Dermis microvascular lymphatic vessel endothelial cell (primary cell): ENCODE measurements around the gene SOBP. TPM values are rescaled to one million over a fixed set of nuclear protein-coding genes. Genes with fewer than 3 reads are reported as not detected.

Source experiments
- DNase-seq, 2 donors: peaks; one replicate each; pipeline versions ENCODE4 v3.0.0 to v3.0.0-alpha.2; 2010; ENCODE audit warnings: low read depth in 2 of 2
- total RNA-seq: library from RNA; depleted of rRNA; stranded (reverse); fragments of >200 nt; gene quantifications from 2 replicates; pipeline ENCODE4 v1.2.1, GENCODE V29; 2014

SOBP gene
- total RNA-seq, 1 donor from 2014 or later = 0.26 TPM

GRCh38 chr6:107682721-107683120 is 192.8 kb downstream of the SOBP start:
- DNase-seq = no peak

DNA sequence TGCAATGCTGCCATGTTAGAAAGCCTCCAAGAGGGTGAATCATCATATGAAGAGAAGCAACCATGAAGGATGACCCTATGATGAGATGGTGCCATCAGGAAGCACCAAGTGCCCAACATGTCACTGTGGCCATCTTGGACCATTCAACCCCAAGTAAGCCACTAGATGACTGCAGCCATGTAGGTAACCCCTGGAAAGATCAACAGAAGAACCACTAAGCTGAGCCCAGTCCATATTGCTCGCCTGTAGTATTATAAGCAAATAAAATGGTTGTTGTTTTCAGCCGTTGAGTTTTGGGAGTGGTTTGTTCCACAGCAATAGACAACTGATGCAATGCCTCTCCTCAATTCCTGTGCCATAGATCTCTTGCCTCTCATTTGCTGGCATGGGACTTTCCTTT is 193.3 kb downstream of the SOBP start:
- no peak for DNase-seq

DNA sequence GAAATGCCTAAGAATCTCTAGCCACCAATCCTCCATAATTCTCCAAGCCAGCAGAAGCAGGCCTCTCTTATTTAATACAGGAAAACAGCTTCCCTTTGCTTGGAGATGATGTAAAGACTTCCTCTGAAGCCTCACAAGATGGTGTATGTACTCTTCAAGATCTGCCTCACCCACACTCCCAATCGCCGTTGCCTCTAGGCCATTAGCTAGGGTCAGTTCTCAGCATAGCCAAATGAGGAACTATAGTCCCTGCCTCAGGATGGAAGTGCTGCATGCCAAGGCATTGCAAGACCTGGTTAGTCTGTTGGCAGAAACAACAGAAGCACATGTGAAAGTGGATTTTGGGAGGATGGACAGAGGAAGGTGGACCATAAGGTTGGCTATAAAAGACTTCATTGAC is 195.1 kb downstream of the SOBP start:
- no peak for DNase-seq

DNA sequence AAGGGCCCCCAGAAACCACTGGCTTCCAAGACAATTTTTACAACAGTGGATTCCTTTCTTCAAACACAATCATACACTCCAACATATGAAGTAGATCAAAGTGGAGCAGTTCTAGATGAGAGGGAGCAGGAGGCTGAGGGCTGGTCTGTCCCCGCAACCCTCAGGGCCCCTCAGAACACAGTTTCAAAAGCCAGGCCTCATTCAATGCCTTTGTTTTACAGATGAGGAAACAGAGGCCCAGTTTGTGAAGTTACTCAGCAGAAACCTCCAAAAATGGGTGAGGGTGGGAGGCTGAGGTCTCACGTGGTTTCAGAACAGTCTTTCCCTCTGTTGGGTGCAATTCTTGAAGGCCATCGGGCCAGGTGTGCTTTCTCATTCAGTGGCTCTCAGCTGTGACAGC is 199.3 kb downstream of the SOBP start:
- no peak for DNase-seq

GRCh38 chr6:107689951-107690642 is 200.2 kb downstream of the SOBP start:
- no peak for DNase-seq

DNA sequence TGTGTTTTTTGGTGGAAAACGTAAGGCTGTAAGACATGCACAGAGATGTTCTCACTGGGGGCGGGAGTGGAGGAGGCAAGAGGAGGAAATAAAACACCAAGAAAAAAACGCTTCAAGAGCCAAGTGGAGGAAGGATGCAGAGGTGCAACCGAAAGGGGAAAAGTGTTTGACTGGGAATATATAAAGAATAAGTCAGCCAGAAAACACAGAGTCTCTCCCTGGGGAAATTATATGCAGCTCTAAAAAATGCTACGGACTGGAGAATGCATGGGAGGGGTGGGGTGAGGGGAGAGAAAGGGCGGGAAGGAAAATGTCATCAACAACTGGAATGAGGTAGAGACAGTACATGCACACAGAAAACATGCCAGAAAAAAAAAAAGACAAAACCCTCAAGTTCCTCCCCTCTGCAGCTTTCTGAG is 200.7 kb downstream of the SOBP start:
- DNase-seq = no peak

GRCh38 chr6:107691062-107691751 is 201.3 kb downstream of the SOBP start:
- no peak for DNase-seq

DNA sequence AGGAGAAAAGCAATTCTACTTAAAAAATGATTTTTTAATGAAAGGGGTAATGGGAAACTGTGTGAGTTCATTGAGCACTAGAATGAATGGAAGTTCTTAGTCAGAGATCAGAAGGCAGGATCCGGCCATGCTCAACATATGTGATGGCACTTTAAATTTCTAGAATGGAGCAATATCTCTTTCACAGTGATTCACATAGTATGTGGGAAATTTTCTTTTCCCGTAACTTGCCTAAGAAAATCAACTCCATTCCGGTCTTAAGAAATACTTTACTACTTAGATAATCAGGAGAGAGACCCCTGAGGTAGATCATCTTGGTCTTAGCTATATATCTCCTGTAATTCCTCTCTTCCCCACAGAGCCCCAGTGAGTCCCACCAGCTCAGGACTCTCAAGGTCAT is 202.4 kb downstream of the SOBP start:
- DNase-seq = no peak

DNA sequence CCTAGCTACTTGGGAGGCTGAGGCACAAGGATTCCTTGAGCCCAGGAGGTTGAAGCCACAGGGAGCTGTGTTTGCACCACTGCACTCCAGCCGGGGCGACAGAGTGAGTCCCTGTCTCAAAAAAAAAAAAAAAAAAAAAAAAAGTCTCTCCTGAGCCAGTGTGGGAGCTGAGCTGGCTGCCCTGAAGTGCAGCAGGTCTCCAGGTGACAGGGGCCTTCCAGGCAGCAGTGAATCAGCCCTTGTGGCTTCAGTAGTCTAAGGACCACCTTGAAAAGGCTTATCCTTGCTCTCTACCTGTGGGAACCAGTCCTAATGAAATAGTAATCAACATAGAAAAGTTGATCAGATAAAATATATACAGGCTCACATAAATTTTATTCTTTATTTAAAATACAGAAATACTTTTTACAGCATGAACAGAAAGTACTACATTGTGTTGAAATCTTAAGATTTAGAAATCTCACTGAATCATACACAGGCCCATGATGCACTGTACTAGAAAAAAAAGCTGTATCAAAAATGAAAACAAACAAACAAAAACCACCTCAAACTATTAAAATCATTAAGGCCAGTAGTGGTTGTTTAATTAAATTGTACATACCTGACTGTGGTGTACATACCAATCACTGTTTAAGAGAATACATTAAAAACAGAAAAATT is 205.3 kb downstream of the SOBP start:
- no peak for DNase-seq

GRCh38 chr6:107697682-107698081 is 207.8 kb downstream of the SOBP start:
- no peak for DNase-seq

GRCh38 chr6:107698146-107698545 is 208.2 kb downstream of the SOBP start:
- no peak for DNase-seq

- no peak for DNase-seq
These were observed 209.3 kb downstream of the SOBP start for GRCh38 chr6:107699254-107699653.

DNA sequence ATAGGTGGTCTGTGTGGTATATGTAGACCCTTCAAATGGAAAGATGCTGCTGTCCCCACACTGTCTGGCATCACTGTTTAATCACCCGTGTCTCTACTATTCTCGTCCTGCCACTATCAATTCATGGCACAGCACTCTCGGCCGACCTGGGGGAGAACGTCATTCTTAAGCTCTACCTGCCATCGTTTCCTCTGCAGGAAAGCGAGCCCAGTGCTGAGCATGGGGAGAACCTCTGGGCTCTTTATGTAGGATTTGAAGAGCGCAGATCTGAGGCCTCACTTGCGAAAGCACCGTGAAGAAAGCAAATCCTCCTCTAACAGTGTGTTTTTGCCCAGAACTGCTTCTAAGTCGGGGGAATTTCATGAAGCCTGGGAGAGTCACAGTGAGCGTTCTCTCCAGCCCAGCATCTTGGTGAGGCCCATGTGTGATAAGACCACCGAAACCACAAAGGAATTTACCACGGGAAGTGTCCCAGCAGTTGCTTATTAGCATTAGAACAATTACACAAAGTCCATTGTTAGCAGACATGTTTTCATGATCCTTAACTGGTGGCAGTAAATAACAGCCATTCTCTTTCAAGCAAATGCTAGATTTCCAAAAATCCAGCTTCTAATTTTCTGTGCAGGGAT is 209.9 kb downstream of the SOBP start:
- no peak for DNase-seq

- no peak for DNase-seq
These were observed 213.7 kb downstream of the SOBP start for GRCh38 chr6:107703606-107704005.

DNA sequence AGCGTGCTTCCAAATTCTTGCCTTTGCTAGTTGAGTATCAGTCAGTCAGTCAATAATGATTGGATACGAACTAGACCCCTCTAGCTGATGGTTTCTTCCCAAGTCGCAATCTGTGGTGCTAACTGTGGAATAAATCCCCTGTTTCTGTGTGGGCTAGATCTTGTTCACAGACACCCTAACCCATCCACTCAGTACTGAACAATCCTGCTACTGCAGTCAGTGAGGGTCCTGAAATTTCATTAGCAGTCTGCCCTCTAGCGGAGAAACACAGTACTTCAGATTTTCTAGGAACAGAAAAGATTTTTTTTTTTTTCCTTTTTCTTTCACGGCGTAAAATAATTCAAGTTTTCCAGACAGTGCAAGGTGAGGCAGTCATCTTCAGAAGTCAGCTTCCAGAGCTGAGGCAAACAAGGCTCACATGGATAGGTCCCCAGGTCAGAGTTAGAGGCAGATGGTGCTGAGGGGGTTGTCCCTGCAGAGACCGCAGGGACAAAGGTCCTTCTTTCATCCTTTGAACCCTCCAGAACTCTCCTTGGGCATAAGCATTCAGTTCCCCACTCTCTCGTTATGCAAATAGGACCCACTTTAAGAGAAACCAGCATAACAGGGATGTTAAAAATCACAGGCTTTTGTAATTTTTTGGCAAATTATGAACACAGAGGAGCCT is 214.6 kb downstream of the SOBP start:
- peak in 1 of 2 donors; percentile 44 for DNase-seq

GRCh38 chr6:107706516-107707115 is 216.7 kb downstream of the SOBP start:
- DNase-seq = no peak

GRCh38 chr6:107707346-107708275 is 217.7 kb downstream of the SOBP start:
- DNase-seq = no peak

DNA sequence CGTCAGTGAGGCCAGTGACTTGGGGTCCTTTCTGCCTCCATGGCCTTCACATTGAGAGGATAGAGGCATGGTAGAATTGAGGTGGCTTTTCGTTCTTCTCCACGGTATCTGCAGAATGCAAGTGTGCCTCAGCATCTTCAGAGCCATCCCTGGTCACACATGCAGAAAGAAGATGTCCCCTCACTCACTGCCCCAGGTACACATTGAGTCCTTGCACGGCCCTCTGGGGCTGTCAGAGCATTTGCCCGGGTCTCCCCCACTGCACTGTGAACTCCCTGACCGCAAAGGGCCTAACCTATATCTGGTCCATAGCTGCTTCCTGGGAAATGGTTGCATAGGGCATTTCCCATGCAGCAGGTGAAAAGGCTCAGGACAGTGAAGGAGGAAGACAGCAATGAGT is 218.5 kb downstream of the SOBP start:
- DNase-seq = no peak

GRCh38 chr6:107709341-107709740 is 219.4 kb downstream of the SOBP start:
- DNase-seq = no peak
